ENCODE data around the gene IDH3A. TPM values are rescaled to one million over a fixed set of nuclear protein-coding genes. Genes with fewer than 3 reads are reported as not detected.

The IDH3A gene
- total RNA-seq, 1 experiment from 2014 or later: 67.3 TPM

GRCh38 chr15:78112551-78112950 is 36.6 kb upstream of the IDH3A start:
- Mint-ChIP-seq H3K27me3 (ENCODE audit: insufficient read depth, unreplicated experiment) (no peaks in the 10 kb centered on the region), H3K4me1 (ENCODE audit: low read depth, unreplicated experiment) (peaks cover 7% of the 10 kb centered on the region), H3K27ac (ENCODE audit: unreplicated experiment) (no peak overlapping the region), H3K36me3 (ENCODE audit: insufficient read depth, unreplicated experiment) (no peaks in the 10 kb centered on the region), H3K9me3 (ENCODE audit: unreplicated experiment) (no peaks in the 10 kb centered on the region), H3K4me3 (ENCODE audit: unreplicated experiment) (no peak overlapping the region)
- no peaks in the 10 kb centered on the region for H3K27me3 ChIP-seq (replicated peaks; ENCODE audit: control insufficient read depth, insufficient read depth, low read length)
- intact Hi-C loops (cut with micrococcal nuclease; ENCODE audit: unreplicated experiment): no loop called here
- POLR2A ChIA-PET: no interaction called here
- TF ChIP-seq, protein P1, sequence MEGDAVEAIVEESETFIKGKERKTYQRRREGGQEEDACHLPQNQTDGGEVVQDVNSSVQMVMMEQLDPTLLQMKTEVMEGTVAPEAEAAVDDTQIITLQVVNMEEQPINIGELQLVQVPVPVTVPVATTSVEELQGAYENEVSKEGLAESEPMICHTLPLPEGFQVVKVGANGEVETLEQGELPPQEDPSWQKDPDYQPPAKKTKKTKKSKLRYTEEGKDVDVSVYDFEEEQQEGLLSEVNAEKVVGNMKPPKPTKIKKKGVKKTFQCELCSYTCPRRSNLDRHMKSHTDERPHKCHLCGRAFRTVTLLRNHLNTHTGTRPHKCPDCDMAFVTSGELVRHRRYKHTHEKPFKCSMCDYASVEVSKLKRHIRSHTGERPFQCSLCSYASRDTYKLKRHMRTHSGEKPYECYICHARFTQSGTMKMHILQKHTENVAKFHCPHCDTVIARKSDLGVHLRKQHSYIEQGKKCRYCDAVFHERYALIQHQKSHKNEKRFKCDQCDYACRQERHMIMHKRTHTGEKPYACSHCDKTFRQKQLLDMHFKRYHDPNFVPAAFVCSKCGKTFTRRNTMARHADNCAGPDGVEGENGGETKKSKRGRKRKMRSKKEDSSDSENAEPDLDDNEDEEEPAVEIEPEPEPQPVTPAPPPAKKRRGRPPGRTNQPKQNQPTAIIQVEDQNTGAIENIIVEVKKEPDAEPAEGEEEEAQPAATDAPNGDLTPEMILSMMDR (IDR thresholded peaks at IDR 0.05; ENCODE audit: insufficient read depth in 1 of 2, low read depth in 1 of 2, low read length in 1 of 2, severe bottlenecking in 1 of 2, unreplicated experiment in 1 of 2): no peak
- no TSS peak for BruUV-seq (replicated peaks)
- H3K4me3 ChIP-seq (ENCODE audit: low read depth, low read length): no peak overlapping the region
- no peaks in the 10 kb centered on the region for H3K9me3 ChIP-seq
- CTCF ChIA-PET: interaction anchor here (0.6 to 2.5 kb wide), 6 partner anchors 15 to 960 kb away, joined by 3 to 26 read pairs (median 4); no protein-coding TSS in a partner anchor
- no peaks in the 10 kb centered on the region for H3K36me3 ChIP-seq (ENCODE audit: control insufficient read depth, insufficient read depth, low read length)
- no peak for DNase-seq
- H3K4me1 ChIP-seq: no peaks in the 10 kb centered on the region

- Mint-ChIP-seq H3K4me1 (ENCODE audit: low read depth, unreplicated experiment) (no peaks in the 10 kb centered on the region), H3K4me3 (ENCODE audit: unreplicated experiment) (no peak overlapping the region), H3K27ac (ENCODE audit: unreplicated experiment) (no peak overlapping the region), H3K36me3 (ENCODE audit: insufficient read depth, unreplicated experiment) (no peaks in the 10 kb centered on the region), H3K9me3 (ENCODE audit: unreplicated experiment) (no peaks in the 10 kb centered on the region), H3K27me3 (ENCODE audit: insufficient read depth, unreplicated experiment) (no peaks in the 10 kb centered on the region)
- TF ChIP-seq, protein P1 (IDR thresholded peaks at IDR 0.05; ENCODE audit: insufficient read depth in 1 of 2, low read depth in 1 of 2, low read length in 1 of 2, severe bottlenecking in 1 of 2, unreplicated experiment in 1 of 2): no peak
- H3K4me3 ChIP-seq (ENCODE audit: low read depth, low read length): no peak overlapping the region
- H3K9me3 ChIP-seq: no peaks in the 10 kb centered on the region
- no peak for DNase-seq
- no TSS peak for BruUV-seq (replicated peaks)
- no peaks in the 10 kb centered on the region for H3K36me3 ChIP-seq (ENCODE audit: control insufficient read depth, insufficient read depth, low read length)
- POLR2A ChIA-PET: no interaction called here
- CTCF ChIA-PET: interaction anchor here (1.6 kb wide), 1 partner anchor 12 kb away, joined by 5 read pairs; no protein-coding TSS in a partner anchor
- H3K27me3 ChIP-seq (replicated peaks; ENCODE audit: control insufficient read depth, insufficient read depth, low read length): no peaks in the 10 kb centered on the region
- intact Hi-C loops (cut with micrococcal nuclease; ENCODE audit: unreplicated experiment): no loop called here
- no peaks in the 10 kb centered on the region for H3K4me1 ChIP-seq
Observed at GRCh38 chr15:78120523-78120922, 28.6 kb upstream of the IDH3A start.

DNA sequence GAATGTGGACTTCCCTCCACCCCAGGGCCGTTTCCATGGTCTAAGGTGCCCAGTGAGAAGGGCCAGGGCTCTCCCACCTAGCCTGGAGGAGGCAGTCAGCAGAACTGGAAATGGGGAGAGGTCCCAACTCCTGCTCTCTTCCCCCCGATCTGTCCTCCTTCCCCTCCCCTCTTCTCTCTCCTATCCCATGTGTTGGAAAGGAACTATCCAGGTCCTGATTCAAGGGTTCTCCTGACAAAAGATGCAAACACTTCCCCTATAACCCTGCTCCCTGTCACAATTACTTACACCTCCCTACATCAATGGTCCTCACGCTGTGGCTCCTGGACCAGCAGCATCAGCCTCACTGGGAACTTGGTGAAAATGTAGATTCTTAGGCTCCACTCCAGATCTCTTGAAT is 23.9 kb upstream of the IDH3A start:
- Histone ChIP-seq H3K36me3 (ENCODE audit: control insufficient read depth, insufficient read depth, low read length) (no peaks in the 10 kb centered on the region), H3K4me1 (no peaks in the 10 kb centered on the region), H3K9me3 (no peaks in the 10 kb centered on the region), H3K4me3 (ENCODE audit: low read depth, low read length) (no peak overlapping the region), H3K27me3 (replicated peaks; ENCODE audit: control insufficient read depth, insufficient read depth, low read length) (no peaks in the 10 kb centered on the region)
- POLR2A ChIA-PET: no interaction called here
- no peak overlapping the region for H3K27ac Mint-ChIP-seq (ENCODE audit: unreplicated experiment)
- H3K27me3 Mint-ChIP-seq (ENCODE audit: insufficient read depth, unreplicated experiment): no peaks in the 10 kb centered on the region
- intact Hi-C loops (cut with micrococcal nuclease; ENCODE audit: unreplicated experiment): no loop called here
- CTCF ChIA-PET: no interaction called here
- TF ChIP-seq, protein P1 (IDR thresholded peaks at IDR 0.05; ENCODE audit: insufficient read depth in 1 of 2, low read depth in 1 of 2, low read length in 1 of 2, severe bottlenecking in 1 of 2, unreplicated experiment in 1 of 2): no peak
- H3K9me3 Mint-ChIP-seq (ENCODE audit: unreplicated experiment): no peaks in the 10 kb centered on the region
- no TSS peak for BruUV-seq (replicated peaks)
- no peak for DNase-seq
- no peak overlapping the region for H3K4me3 Mint-ChIP-seq (ENCODE audit: unreplicated experiment)
- no peaks in the 10 kb centered on the region for H3K36me3 Mint-ChIP-seq (ENCODE audit: insufficient read depth, unreplicated experiment)
- H3K4me1 Mint-ChIP-seq (ENCODE audit: low read depth, unreplicated experiment): peaks cover 9% of the 10 kb centered on the region
